Karpas-422 (cell line): ENCODE measurements around the gene ARAP3. TPM values are rescaled to one million over a fixed set of nuclear protein-coding genes. Genes with fewer than 3 reads are reported as not detected.
A peak's percentile ranks its signal among the peaks of the same experiment; 100 is the strongest.

Experiments used
- DNase-seq: peaks from one replicate; pipeline ENCODE4 v3.0.0-alpha.2; 2015
- H2AFZ ChIP-seq: fragments of 200-600 bp; sonication (generic); 2 replicates; pipeline ENCODE4 v1.6.1; 2014; ENCODE audit warnings: antibody characterized with exemption, low read length, mixed read lengths
- H3K27ac ChIP-seq: fragments of 200-600 bp; sonication (generic); 2 replicates; pipeline ENCODE4 v1.5.1; 2014; ENCODE audit warnings: mild to moderate bottlenecking, low read length, moderate library complexity
- H3K27me3 ChIP-seq: fragments of 200-600 bp; sonication (generic); 2 replicates; pipeline ENCODE4 v1.6.1; 2014; ENCODE audit warnings: low read length, mixed read lengths
- H3K36me3 ChIP-seq: fragments of 200-600 bp; sonication (generic); 2 replicates; pipeline ENCODE4 v1.6.1; 2014; ENCODE audit warnings: low read length, mixed read lengths; ENCODE audit not compliant: insufficient read depth
- H3K4me1 ChIP-seq: fragments of 200-600 bp; sonication (generic); 2 replicates; pipeline ENCODE4 v1.6.1; 2014; ENCODE audit warnings: mild to moderate bottlenecking, low read length, mixed read lengths
- H3K4me2 ChIP-seq: fragments of 200-600 bp; sonication (generic); 2 replicates; pipeline ENCODE4 v1.6.1; 2014; ENCODE audit warnings: low read length, low read depth, mild to moderate bottlenecking; ENCODE audit not compliant: poor library complexity, severe bottlenecking
- H3K4me3 ChIP-seq: fragments of 200-600 bp; sonication (generic); 2 replicates; pipeline ENCODE4 v1.5.1; 2014; ENCODE audit warnings: mild to moderate bottlenecking, antibody characterized with exemption, low read length, mixed read lengths
- H3K79me2 ChIP-seq: fragments of 200-600 bp; sonication (generic); 2 replicates; pipeline ENCODE4 v1.6.1; 2014; ENCODE audit warnings: mild to moderate bottlenecking, low read length, mixed read lengths
- H3K9ac ChIP-seq: fragments of 200-600 bp; sonication (generic); 2 replicates; pipeline ENCODE4 v1.6.0; 2014; ENCODE audit warnings: low read length
- H3K9me2 ChIP-seq: fragments of 200-600 bp; sonication (generic), shearing (Covaris generic); replicated peaks from 2 replicates; pipeline ENCODE4 v1.6.0; 2014; ENCODE audit warnings: mild to moderate bottlenecking, low read length, moderate library complexity; ENCODE audit not compliant: insufficient read depth
- H3K9me3 ChIP-seq: fragments of 300-700, 200-600 bp; sonication (generic); 2 replicates; pipeline ENCODE4 v1.6.1; 2014; ENCODE audit warnings: low read length, mixed read lengths
- H4K20me1 ChIP-seq: fragments of 200-600 bp; sonication (generic); 2 replicates; pipeline ENCODE4 v1.6.1; 2014; ENCODE audit warnings: mild to moderate bottlenecking, antibody characterized with exemption, low read length, low read depth; ENCODE audit not compliant: insufficient read depth
- total RNA-seq: library from RNA; depleted of rRNA; stranded (reverse); fragments of >200 nt; shearing (Covaris generic); gene quantifications from 2 replicates; pipeline ENCODE4 v1.2.3, GENCODE V29; 2014; ENCODE audit warnings: low replicate concordance

The ARAP3 gene
- total RNA-seq, 1 experiment from 2014 or later, result 0.07 TPM

- no peak overlapping the region for H3K4me2 ChIP-seq
- no peak overlapping the region for H3K4me3 ChIP-seq
- H3K9me2 ChIP-seq, result no peaks in the 10 kb centered on the region
- H3K36me3 ChIP-seq, result no peaks in the 10 kb centered on the region
- peak; percentile 56 for DNase-seq
- no peaks in the 10 kb centered on the region for H4K20me1 ChIP-seq
- H3K79me2 ChIP-seq, result no peaks in the 10 kb centered on the region
- H3K4me1 ChIP-seq, result peaks cover 27% of the 10 kb centered on the region
- H3K9me3 ChIP-seq, result no peaks in the 10 kb centered on the region
- no peak overlapping the region for H3K27ac ChIP-seq
- no peak overlapping the region for H3K9ac ChIP-seq
- no peaks in the 10 kb centered on the region for H3K27me3 ChIP-seq
- no peak overlapping the region for H2AFZ ChIP-seq
These were observed 12.4 kb upstream of the ARAP3 start for GRCh38 chr5:141694479-141694878.

GRCh38 chr5:141692919-141693725 is 11.1 kb upstream of the ARAP3 start:
- H3K27me3 ChIP-seq, result no peaks in the 10 kb centered on the region
- H3K9me3 ChIP-seq, result no peaks in the 10 kb centered on the region
- H3K27ac ChIP-seq, result no peak overlapping the region
- no peak overlapping the region for H2AFZ ChIP-seq
- H3K79me2 ChIP-seq, result no peaks in the 10 kb centered on the region
- H3K9me2 ChIP-seq, result no peaks in the 10 kb centered on the region
- no peak overlapping the region for H3K9ac ChIP-seq
- no peak overlapping the region for H3K4me3 ChIP-seq
- H4K20me1 ChIP-seq, result no peaks in the 10 kb centered on the region
- no peaks in the 10 kb centered on the region for H3K36me3 ChIP-seq
- DNase-seq, result no peak
- no peak overlapping the region for H3K4me2 ChIP-seq
- H3K4me1 ChIP-seq, result peaks cover 27% of the 10 kb centered on the region

DNA sequence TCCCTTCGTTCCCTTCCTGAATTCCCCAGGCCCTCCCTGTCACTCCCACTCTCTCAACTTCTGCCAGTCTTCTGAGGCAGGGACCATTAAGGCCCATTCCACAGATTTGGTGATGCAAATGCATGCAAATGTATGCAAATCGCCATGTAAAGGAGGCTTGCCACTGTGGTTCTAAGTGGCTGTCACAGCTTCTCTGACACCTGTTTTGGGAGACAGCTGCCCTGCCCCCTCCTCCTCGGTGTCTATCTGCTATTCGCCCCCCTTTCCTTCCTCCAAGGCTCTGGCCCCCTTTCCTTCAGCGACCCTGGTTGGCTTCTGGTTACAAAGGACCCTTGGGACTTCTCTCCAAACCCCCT is 10.5 kb upstream of the ARAP3 start:
- peak; percentile 62 for DNase-seq
- H3K36me3 ChIP-seq, result no peaks in the 10 kb centered on the region
- no peaks in the 10 kb centered on the region for H4K20me1 ChIP-seq
- no peaks in the 10 kb centered on the region for H3K9me2 ChIP-seq
- no peaks in the 10 kb centered on the region for H3K27me3 ChIP-seq
- H3K9me3 ChIP-seq, result no peaks in the 10 kb centered on the region
- peak overlapping the region; percentile 53 for H3K4me2 ChIP-seq
- no peak overlapping the region; the same call in 1 of the 2 replicates for H3K4me3 ChIP-seq
- H3K27ac ChIP-seq, result no peak overlapping the region
- no peak overlapping the region for H2AFZ ChIP-seq
- H3K4me1 ChIP-seq, result peaks cover 27% of the 10 kb centered on the region
- H3K9ac ChIP-seq, result no peak overlapping the region
- H3K79me2 ChIP-seq, result no peaks in the 10 kb centered on the region

GRCh38 chr5:141691867-141692532 is 10.0 kb upstream of the ARAP3 start:
- no peaks in the 10 kb centered on the region for H4K20me1 ChIP-seq
- H3K4me1 ChIP-seq, result peaks cover 27% of the 10 kb centered on the region
- no peak overlapping the region for H2AFZ ChIP-seq
- no peaks in the 10 kb centered on the region for H3K9me2 ChIP-seq
- H3K4me2 ChIP-seq, result peak overlapping the region; percentile 53
- no peaks in the 10 kb centered on the region for H3K79me2 ChIP-seq
- H3K27ac ChIP-seq, result no peak overlapping the region
- no peaks in the 10 kb centered on the region for H3K36me3 ChIP-seq
- no peak overlapping the region for H3K9ac ChIP-seq
- no peaks in the 10 kb centered on the region for H3K27me3 ChIP-seq
- peak; percentile 93 for DNase-seq
- no peaks in the 10 kb centered on the region for H3K9me3 ChIP-seq
- no peak overlapping the region; the same call in 1 of the 2 replicates for H3K4me3 ChIP-seq

DNA sequence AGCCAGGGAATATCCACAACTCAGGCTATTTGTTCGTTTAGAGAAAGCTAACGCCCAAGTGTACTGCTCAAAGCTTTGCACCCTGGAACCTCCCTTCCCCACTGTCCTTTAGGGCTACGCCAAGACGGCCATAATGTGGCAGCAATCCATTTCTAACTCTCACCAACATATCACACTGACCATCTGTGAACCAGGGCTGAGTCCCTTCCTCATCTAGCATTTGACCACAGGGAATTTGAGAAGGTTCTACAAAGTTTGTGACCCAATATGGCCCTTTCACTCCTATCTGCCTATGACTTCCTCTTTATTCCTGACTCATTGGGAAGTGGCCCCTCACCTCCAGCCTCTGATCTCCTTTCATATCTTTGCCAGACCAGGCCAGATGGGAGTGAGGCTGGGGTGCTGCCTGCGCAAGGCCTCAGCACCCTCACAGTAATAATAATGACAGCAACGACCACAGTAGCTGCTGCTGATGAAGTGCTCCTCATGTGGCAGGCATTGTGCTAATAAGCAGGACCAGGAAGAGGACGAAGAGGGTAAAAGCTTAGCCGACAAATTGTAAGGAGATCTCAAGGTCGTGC is 9.3 kb upstream of the ARAP3 start:
- no peaks in the 10 kb centered on the region for H3K36me3 ChIP-seq
- no peaks in the 10 kb centered on the region for H3K9me3 ChIP-seq
- H2AFZ ChIP-seq, result no peak overlapping the region
- H3K4me2 ChIP-seq, result no peak overlapping the region
- H3K4me3 ChIP-seq, result no peak overlapping the region
- H3K9ac ChIP-seq, result no peak overlapping the region
- H3K9me2 ChIP-seq, result no peaks in the 10 kb centered on the region
- H3K4me1 ChIP-seq, result peaks cover 27% of the 10 kb centered on the region
- H3K27ac ChIP-seq, result no peak overlapping the region
- no peaks in the 10 kb centered on the region for H4K20me1 ChIP-seq
- no peaks in the 10 kb centered on the region for H3K79me2 ChIP-seq
- no peak for DNase-seq
- no peaks in the 10 kb centered on the region for H3K27me3 ChIP-seq

- H3K27me3 ChIP-seq, result no peaks in the 10 kb centered on the region
- no peaks in the 10 kb centered on the region for H3K9me2 ChIP-seq
- no peak overlapping the region for H2AFZ ChIP-seq
- no peaks in the 10 kb centered on the region for H4K20me1 ChIP-seq
- no peak overlapping the region for H3K9ac ChIP-seq
- no peak for DNase-seq
- H3K4me1 ChIP-seq, result no peaks in the 10 kb centered on the region
- no peak overlapping the region for H3K27ac ChIP-seq
- no peaks in the 10 kb centered on the region for H3K79me2 ChIP-seq
- no peaks in the 10 kb centered on the region for H3K9me3 ChIP-seq
- no peak overlapping the region for H3K4me3 ChIP-seq
- no peak overlapping the region for H3K4me2 ChIP-seq
- no peaks in the 10 kb centered on the region for H3K36me3 ChIP-seq
These were observed 4.8 kb upstream of the ARAP3 start for GRCh38 chr5:141686648-141687416.

DNA sequence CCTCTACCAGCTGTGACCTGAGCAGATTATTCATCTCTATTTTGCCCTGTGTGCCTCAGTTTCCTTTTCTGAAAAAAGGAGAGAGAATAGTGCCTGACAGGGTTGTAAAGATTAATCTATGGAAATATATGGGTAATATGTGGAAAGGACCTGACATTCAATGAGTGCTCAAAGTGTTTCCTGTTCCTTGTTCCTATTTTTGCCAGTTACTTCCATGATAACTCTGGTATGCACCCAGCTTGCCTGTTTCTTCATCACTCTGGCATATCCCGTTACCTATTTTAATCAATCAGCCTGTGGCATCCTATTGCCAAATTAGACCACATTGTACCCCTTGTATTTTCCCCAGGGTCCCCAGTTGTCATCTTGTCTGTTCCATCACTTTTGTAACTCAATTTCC is 3.6 kb upstream of the ARAP3 start:
- Histone ChIP-seq H2AFZ (no peak overlapping the region), H3K9me2 (no peaks in the 10 kb centered on the region), H4K20me1 (no peaks in the 10 kb centered on the region), H3K4me3 (no peak overlapping the region), H3K9me3 (no peaks in the 10 kb centered on the region), H3K27ac (no peak overlapping the region), H3K79me2 (no peaks in the 10 kb centered on the region), H3K36me3 (no peaks in the 10 kb centered on the region), H3K4me1 (no peaks in the 10 kb centered on the region), H3K4me2 (no peak overlapping the region), H3K9ac (no peak overlapping the region), H3K27me3 (no peaks in the 10 kb centered on the region)
- no peak for DNase-seq
